Activated naive CD4-positive, alpha-beta T cell treated with anti-CD3 and anti-CD28 coated beads, Interleukin-2, amount 50 U/mL, for 72 hours (primary cell): Measurements from ENCODE around the gene C19orf44. TPM values are rescaled to one million over a fixed set of nuclear protein-coding genes. Genes with fewer than 3 reads are reported as not detected.
A peak's percentile ranks its signal among the peaks of the same experiment; 100 is the strongest.
"Not testable (repeated sequence)": the region's sequence is repeated elsewhere in the genome, so short reads cannot be mapped to it uniquely, and the experiment has no call there.

ENCODE experiments used
- ATAC-seq, 2 donors: fragments of 150-1000 bp; cut with Tn5 transposase; 2 replicates each; pipeline ENCODE4 v1.10.0; 2021; ENCODE audit warnings: mild to moderate bottlenecking in 2 of 2, moderate library complexity in 2 of 2
- DNase-seq, 2 donors: peaks; one replicate each; pipeline ENCODE4 v3.0.0; 2021 to 2022; ENCODE audit warnings: low spot score in 2 of 2
- H3K27ac Mint-ChIP-seq, 2 donors: one replicate each; pipeline ENCODE4 v1.8.0; 2022; ENCODE audit warnings: mild to moderate bottlenecking in 2 of 2, mixed read lengths in 2 of 2
- H3K36me3 Mint-ChIP-seq, 2 donors: one replicate each; pipeline ENCODE4 v1.8.0; 2022; ENCODE audit warnings: mixed read lengths in 2 of 2
- H3K9me3 Mint-ChIP-seq, 2 donors: one replicate each; pipeline ENCODE4 v1.8.0; 2022; ENCODE audit warnings: mixed read lengths in 2 of 2
- total RNA-seq, 2 donors: library from RNA; stranded (reverse); gene quantifications; one replicate each; pipeline ENCODE4 v1.2.3, GENCODE V29; 2022

C19orf44 gene
- total RNA-seq, 2 donors from 2014 or later = 3.1 to 4.3 TPM

DNA sequence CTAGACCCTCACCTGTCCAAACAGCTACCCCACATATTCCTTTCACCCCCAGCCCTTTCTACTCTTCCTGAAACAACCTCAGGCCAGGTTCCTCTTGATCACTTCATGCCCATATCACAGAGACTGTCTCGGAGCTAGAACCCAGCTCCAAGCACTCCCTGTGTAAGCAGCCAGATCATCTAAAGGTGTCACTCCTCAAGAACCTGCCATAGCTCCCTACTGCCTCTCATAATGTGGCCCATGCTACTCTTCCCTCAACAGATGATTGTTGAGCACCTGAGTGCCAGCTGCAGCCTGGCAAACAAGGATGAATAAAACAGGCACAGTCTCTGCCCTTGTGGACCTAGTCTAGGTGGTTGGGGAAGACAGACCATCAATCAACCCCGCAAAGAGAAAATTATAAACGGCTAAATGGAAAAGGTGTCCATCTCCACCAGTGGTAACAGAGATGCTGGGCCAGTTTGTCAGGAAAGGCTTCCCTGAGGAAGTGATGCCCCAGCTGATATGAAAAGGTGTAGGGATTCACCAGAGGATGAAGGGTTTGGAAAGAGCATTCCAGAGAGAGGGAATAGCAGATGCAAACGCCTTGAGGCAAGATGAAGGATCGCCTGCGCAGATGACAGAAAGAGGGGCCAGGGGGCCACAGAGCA, 32.7 kb upstream of the C19orf44 start:
- peak overlapping the region; percentile 59 to 70 for H3K27ac Mint-ChIP-seq
- ATAC-seq = no peak

DNA sequence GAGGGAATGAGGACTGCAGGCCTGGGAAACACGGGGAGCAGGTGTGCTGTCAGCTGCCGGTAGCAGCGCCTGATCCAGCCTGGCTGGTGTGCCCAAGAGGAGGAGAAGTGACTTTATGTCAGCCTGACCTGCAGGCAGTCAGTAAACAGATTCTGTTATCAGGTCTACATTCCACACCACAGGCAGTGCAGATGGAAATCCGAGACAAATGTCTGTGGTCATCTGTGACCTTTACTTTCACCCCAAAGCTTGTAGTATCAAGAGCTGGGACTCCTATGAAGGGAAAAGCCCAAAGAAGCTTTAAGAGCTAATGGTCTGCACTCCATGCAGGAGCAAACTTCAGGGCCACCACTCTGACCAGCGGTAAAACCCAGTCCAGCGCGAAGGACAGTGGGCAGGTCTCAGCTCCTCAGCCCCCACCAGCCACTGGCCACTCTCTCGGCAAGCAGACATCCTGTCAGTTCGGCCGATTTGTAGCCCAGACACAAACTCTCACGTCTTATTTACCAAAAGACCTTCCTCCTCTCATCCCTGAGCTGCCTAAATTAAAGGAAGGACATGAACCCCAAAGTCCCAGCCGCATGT, 32.1 kb upstream of the C19orf44 start:
- no peaks in the 10 kb centered on the region for H3K36me3 Mint-ChIP-seq
- DNase-seq = no peak
- peak in 1 of 2 donors; percentile 32 for ATAC-seq
- H3K27ac Mint-ChIP-seq = peak overlapping the region; percentile 59 to 70
- no peaks in the 10 kb centered on the region for H3K9me3 Mint-ChIP-seq

More for the DNA sequence above, 32.7 kb upstream of the C19orf44 start:
- Mint-ChIP-seq H3K36me3 (no peaks in the 10 kb centered on the region), H3K9me3 (no peaks in the 10 kb centered on the region)
- no peak for DNase-seq

DNA sequence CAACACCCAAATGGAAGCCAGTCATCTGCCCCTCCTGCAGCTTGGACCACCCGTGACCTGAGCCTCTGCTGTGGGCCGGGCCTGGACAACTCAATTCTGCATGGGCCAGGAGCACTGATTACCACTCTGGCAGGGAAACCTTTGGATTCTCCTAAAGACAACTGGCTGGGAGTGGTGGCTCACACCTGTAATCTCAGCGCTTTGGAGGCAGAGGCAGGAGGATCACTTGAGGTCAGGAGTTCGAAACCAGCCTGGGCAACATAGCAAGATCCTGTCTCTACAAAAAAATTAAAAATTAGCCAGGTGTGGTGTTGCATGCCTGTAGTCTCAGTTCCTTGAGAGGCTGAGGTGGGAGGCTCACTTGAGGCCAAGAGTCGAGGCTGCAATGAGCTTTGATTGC, 31.0 kb upstream of the C19orf44 start:
- Mint-ChIP-seq H3K36me3 (no peaks in the 10 kb centered on the region), H3K27ac (no peak overlapping the region), H3K9me3 (no peaks in the 10 kb centered on the region)
- DNase-seq (no peak), ATAC-seq (no peak)

- H3K9me3 Mint-ChIP-seq, DNase-seq, H3K36me3 Mint-ChIP-seq, ATAC-seq: not testable (repeated sequence)
- H3K27ac Mint-ChIP-seq = peak overlapping the region; percentile 24 to 30
Measured at GRCh38 chr19:16466802-16467427, 29.3 kb upstream of the C19orf44 start.

- H3K27ac Mint-ChIP-seq = peak overlapping the region; percentile 19 to 55
- no peaks in the 10 kb centered on the region for H3K36me3 Mint-ChIP-seq
- no peak for ATAC-seq
- DNase-seq = no peak
- no peaks in the 10 kb centered on the region for H3K9me3 Mint-ChIP-seq
Measured at GRCh38 chr19:16467581-16467980, 28.6 kb upstream of the C19orf44 start.

DNA sequence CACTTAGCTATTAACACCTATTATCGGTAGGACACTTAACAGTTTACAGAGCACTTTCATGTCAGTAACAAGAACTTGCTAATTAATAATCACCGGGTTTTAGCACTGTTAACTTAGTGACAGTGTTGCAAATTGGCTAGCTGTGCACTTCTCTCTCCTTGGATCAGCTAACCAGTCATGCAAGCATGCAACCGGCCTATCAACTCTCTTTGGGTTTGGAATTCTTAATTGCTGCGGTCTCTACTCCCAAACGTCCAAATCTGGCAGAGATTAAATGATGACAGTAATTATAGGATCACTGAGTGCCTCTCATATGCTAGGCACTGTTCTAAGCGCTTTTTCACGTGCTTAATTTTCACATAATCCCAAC, 25.7 kb upstream of the C19orf44 start:
- DNase-seq = no peak
- Mint-ChIP-seq H3K27ac (peak overlapping the region; percentile 64 to 67), H3K9me3 (no peaks in the 10 kb centered on the region), H3K36me3 (no peaks in the 10 kb centered on the region)
- no peak for ATAC-seq

- Mint-ChIP-seq H3K36me3 (no peaks in the 10 kb centered on the region), H3K9me3 (no peaks in the 10 kb centered on the region), H3K27ac (peak overlapping the region; percentile 64 to 67)
- ATAC-seq (peak; percentile 11 to 28), DNase-seq (peak in 1 of 2 donors; percentile 29)
Measured at GRCh38 chr19:16470911-16471811, 25.0 kb upstream of the C19orf44 start.

DNA sequence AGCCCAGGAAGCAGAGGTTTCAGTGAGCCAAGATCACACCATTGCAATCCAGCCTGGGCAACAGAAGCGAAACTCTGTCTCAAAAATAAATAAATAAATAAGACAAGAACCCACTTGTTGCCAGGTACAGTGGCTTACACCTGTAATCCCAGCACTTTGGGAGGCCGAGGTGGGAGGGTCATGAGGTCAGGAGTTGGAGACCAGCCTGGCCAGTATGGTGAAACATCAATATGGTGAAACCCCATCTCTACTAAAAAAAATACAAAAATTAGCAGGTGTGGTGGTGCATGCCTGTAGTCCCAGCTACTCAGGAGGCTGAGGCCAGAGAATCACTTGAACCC, 23.7 kb upstream of the C19orf44 start:
- peak overlapping the region in 1 of 2 donors; percentile 80 for H3K27ac Mint-ChIP-seq
- DNase-seq, H3K9me3 Mint-ChIP-seq, ATAC-seq, H3K36me3 Mint-ChIP-seq: not testable (repeated sequence)

- Mint-ChIP-seq H3K36me3 (no peaks in the 10 kb centered on the region), H3K27ac (no peak overlapping the region), H3K9me3 (no peaks in the 10 kb centered on the region)
- ATAC-seq (no peak), DNase-seq (no peak)
Measured at GRCh38 chr19:16472992-16473391, 23.2 kb upstream of the C19orf44 start.

GRCh38 chr19:16473875-16474392, 22.3 kb upstream of the C19orf44 start:
- H3K27ac Mint-ChIP-seq = no peak overlapping the region
- H3K36me3 Mint-ChIP-seq = no peaks in the 10 kb centered on the region
- H3K9me3 Mint-ChIP-seq = no peaks in the 10 kb centered on the region
- DNase-seq (no peak), ATAC-seq (no peak)

- H3K27ac Mint-ChIP-seq = no peak overlapping the region
- no peak for ATAC-seq
Measured at GRCh38 chr19:16476401-16476800, 19.8 kb upstream of the C19orf44 start.

DNA sequence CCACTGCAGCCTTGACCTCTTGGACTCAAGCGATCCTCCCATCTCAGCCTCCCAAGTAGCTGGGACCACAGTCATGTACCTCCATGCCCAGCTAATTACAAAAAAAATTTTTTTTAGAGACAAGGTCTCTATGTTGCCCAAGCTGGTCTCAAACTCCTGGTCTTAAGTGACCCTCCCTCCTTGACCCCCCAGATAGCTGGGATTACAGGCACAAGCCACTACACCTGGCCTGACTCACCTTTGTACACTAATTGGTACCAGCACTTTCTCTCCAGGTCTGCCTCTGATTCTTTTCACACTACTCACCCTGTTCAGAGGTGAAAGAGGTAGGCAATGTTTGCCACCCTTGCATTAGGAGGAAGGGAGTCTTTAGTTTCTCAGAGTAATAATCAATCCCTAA, 18.9 kb upstream of the C19orf44 start:
- no peak for DNase-seq

More at GRCh38 chr19:16476401-16476800, 19.8 kb upstream of the C19orf44 start:
- no peak for DNase-seq
- Mint-ChIP-seq H3K36me3 (no peaks in the 10 kb centered on the region), H3K9me3 (no peaks in the 10 kb centered on the region)

DNA sequence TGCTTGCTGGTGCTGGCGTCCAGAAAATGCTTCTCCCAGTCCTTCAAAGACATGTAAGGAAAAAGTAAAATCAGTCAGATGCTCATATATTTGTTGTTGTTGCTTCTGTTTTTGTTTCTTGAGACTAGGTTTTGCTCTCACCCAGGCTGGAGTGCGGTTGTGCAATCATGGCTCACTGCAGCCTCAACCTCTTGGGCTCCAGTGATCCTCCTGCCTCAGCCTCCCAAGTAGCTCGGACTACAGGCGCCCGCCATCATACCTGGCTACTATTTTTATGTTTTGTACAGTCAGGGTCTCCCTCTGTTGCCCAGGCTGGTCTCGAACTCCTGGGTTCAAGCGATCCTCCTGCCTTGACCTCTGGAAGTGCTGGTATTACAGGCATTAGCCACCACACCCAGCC, 13.4 kb upstream of the C19orf44 start:
- no peak for DNase-seq

More for the DNA sequence above, 18.9 kb upstream of the C19orf44 start:
- H3K36me3 Mint-ChIP-seq = no peaks in the 10 kb centered on the region
- no peak overlapping the region for H3K27ac Mint-ChIP-seq
- no peaks in the 10 kb centered on the region for H3K9me3 Mint-ChIP-seq
- no peak for ATAC-seq

DNA sequence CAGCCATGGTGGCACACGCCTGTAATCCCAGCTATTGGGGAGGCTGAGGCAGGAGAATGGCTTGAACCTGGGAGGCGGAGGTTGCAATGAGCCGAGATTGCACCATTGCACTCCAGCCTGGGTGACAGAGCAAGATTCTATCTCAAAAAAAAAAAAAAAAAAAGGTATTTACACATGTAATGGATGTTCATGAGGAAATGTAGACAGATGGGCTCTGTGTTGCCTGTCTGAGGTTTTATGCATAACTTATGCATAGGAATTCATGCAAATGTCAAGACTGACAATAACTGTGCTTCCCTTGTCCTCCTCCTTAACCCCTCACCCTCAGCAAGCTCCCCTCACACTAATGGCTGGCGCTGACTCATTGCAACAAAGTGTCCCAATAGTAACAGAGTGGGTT, 9.7 kb upstream of the C19orf44 start:
- not testable (repeated sequence) for DNase-seq, H3K9me3 Mint-ChIP-seq, H3K27ac Mint-ChIP-seq, ATAC-seq, H3K36me3 Mint-ChIP-seq

More for the DNA sequence above, 13.4 kb upstream of the C19orf44 start:
- no peak overlapping the region for H3K27ac Mint-ChIP-seq
- no peak for ATAC-seq
- H3K9me3 Mint-ChIP-seq = no peaks in the 10 kb centered on the region
- no peaks in the 10 kb centered on the region for H3K36me3 Mint-ChIP-seq

DNA sequence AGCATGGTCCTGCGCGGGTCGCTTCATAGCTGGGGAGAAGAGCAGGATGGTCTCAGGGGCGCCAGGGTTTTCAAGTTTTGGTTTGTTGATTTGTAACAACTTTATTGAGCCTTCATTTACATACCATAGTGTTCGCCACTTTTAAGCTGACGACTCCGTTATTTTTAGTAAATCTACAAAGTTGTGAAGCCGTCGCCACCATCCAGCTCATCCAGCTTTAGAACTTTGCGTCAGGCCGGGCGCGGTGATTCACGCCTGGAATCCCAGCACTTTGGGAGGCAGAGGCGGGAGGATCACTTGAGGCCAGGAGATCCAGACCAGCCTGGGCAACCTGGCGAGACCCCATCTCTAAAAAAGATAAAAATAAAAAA, 404 bp downstream of the C19orf44 start:
- no peaks in the 10 kb centered on the region for H3K9me3 Mint-ChIP-seq
- H3K27ac Mint-ChIP-seq = peak overlapping the region; percentile 82 to 85
- H3K36me3 Mint-ChIP-seq = peaks cover 9 to 10% of the 10 kb centered on the region in 2 donors
- ATAC-seq (no peak), DNase-seq (no peak)

DNA sequence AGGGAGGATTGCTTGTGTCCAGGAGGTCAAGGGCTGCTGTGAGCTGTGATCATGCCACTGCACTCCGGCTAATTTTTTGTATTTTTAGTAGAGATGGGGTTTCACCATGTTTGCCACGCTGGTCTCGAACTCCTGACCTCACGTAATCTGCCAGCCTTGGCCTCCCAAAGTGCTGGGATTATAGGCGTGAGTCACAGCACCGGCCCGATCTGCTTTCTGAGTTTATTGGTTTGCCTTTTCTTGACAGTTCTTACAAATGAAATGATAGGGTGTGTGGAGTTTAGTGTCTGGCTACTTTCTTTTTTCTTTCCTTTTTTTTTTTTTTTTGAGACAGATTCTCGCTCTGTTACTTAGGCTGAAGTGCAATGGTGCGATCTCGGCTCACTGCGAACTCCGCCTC, 848 bp downstream of the C19orf44 start:
- ATAC-seq = no peak
- peaks cover 9 to 10% of the 10 kb centered on the region in 2 donors for H3K36me3 Mint-ChIP-seq
- peak overlapping the region; percentile 8 to 82 for H3K27ac Mint-ChIP-seq
- no peak for DNase-seq
- no peaks in the 10 kb centered on the region for H3K9me3 Mint-ChIP-seq

DNA sequence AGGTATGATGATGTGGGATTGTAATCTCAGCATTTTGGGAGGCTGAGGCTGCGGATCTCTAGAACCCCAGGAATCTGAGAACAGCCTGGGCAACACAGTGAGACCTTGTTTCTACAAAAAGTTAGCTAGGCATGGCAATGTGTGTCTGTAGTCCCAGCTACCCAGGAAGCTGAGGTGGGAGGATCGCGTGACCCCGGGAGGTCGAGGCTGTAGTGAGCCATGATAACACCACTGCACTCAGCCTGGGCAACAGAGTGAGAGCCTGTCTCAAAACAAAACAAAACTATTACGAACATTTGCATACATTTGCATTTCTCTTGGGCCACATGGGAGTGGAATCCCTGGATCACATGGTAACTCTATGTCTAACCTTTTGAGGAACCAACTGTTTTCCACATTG, 1.6 kb downstream of the C19orf44 start:
- peak overlapping the region in 1 of 2 donors; percentile 8 for H3K27ac Mint-ChIP-seq
- DNase-seq (no peak), ATAC-seq (no peak)
- no peaks in the 10 kb centered on the region for H3K9me3 Mint-ChIP-seq
- H3K36me3 Mint-ChIP-seq = peaks cover 9 to 10% of the 10 kb centered on the region in 2 donors
